GM11168 (cell line): ENCODE results near the gene RASL11A.
"Not testable (repeated sequence)": the region's sequence is repeated elsewhere in the genome, so short reads cannot be mapped to it uniquely, and the experiment has no call there.

ENCODE experiments used
- in situ Hi-C: fragments of 300-500 bp; cut with MboI; formaldehyde crosslinking; loops from one replicate; pipeline ENCODE4 v1.12.0; 2022; ENCODE audit warnings: low sequenced_read_pairs; ENCODE audit not compliant: unreplicated experiment

RASL11A gene, protein sequence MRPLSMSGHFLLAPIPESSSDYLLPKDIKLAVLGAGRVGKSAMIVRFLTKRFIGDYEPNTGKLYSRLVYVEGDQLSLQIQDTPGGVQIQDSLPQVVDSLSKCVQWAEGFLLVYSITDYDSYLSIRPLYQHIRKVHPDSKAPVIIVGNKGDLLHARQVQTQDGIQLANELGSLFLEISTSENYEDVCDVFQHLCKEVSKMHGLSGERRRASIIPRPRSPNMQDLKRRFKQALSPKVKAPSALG

DNA sequence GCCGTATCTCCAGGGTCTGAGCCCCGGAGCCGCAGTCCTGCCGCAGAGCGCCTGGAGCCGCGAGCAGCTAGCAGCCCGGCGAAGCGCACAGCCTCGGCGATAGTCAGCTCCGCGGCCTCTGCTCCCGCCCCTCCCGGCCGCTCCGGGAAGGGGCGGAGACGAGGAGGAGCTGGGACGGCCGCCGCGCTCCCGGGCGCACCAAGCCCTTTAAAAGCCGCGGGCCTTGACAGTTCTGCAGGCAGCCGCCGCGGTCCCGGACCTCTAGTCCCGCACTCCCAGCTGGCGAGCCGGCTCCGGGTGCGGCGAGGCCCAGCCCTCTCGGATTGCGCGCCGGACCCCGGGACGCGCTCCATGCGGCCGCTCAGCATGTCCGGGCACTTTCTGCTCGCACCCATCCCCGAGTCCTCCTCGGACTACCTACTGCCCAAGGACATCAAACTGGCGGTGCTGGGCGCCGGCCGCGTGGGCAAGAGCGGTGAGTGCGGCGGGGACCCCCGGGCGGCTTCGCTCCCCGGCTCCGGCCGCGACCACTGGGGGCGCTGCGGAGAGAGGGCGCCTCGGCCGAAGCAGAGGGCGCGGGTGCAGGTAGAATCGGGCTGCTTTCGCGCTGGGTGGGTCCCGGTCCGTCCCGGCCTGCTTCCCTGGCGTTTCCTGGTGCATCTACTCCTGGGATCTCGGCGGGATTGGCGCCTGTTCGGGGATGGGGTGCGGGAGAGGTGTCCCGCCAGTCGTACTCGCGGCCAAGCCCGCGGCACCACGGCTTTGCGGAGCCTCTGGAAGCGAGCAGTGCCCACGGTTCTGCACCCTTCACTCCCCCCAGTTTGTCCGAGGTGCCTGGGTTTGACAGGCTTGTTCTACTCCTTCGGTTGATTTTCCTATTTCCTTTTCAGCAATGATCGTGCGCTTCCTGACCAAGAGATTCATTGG lies at the start of gene RASL11A:
TSS of gene RASL11A (plus strand) at position 237 of the 927 bp plus-strand sequence. CDS start at position 352, 115 bp downstream.
- in situ Hi-C loops = no loop called here

- in situ Hi-C loops = not testable (repeated sequence)
Measured at GRCh38 chr13:27222100-27222499, 48.5 kb upstream of the RASL11A start.

DNA sequence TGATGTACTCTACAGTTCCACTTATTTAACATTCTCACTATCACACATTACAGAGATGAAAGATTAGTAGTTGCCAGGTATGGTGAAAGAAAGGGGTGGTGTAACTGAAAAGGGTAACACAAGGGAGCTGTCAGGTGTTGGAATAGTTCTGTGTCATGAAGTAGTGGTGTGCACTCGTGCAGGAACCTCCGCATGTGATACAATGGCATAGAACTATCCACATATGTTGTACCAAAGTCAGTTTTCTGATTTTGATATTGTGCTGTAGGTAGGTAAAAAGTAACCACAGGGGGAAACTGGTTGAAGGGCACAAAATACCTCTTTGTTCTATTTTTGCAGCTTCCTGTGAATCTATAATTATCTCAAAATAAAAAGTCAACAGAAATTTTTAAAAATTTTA lies 43.6 kb upstream of the RASL11A start:
- in situ Hi-C loops = no loop called here

DNA sequence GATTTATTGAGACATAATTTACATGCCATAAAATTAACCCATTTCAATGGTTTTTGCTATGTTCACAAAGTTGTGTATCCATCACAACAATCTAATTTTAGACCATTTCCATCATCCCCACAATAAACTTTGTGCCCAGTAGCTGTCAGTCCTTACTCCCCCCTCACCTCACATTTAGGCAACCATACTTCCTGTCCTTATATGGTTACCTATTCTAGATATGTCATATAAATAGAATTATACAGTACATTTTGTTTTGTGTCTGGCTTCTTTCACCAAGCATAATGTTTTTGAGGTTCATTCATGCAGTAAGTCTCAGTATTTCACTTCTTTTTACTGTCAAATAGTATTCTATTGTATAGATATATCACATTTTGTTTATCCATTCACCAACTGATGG lies 42.5 kb upstream of the RASL11A start:
- in situ Hi-C loops = no loop called here

DNA sequence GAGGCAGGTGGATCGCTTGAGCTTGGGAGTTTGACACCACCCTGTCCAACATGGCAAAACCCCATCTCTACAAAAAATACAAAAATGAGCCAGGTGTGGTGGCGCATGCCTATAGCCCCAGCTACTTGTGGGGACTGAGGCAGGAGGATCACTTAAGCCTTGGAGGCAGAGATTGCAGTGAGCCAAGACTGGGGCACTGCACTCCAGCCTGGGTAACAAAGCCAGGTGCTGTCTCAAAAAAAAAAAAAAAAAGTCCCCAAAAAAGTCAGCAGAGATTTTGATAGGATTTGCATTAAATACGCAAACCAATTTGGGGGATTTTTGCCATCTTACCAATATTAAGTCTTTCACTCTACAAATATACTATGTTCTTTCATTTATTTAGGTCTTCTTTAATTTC lies 41.0 kb upstream of the RASL11A start:
- in situ Hi-C loops = no loop called here

DNA sequence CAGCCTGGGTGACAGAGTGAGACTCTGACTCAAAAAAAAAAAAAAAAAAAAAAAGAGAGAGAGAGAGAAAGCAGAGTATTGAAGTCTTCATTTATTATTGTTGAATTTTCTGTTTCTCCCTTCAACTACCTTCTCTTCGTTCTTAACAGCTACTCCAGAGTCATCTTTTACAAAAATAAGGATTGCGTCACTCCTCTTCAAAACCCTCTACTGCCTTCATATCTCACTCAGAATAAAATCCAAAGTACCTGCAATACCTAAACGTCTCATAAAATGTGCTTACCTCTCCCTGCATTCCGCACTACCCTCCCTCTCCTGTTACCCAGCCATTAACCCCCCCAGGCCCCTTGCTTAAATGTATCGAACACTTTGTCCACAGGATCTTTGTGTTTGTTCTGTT lies 36.7 kb upstream of the RASL11A start:
- in situ Hi-C loops = no loop called here

- in situ Hi-C loops = no loop called here
Measured at GRCh38 chr13:27236478-27236877, 34.2 kb upstream of the RASL11A start.

GRCh38 chr13:27242702-27243101 lies 27.9 kb upstream of the RASL11A start:
- in situ Hi-C loops = no loop called here

- in situ Hi-C loops = no loop called here
Measured at GRCh38 chr13:27245610-27246009, 25.0 kb upstream of the RASL11A start.

DNA sequence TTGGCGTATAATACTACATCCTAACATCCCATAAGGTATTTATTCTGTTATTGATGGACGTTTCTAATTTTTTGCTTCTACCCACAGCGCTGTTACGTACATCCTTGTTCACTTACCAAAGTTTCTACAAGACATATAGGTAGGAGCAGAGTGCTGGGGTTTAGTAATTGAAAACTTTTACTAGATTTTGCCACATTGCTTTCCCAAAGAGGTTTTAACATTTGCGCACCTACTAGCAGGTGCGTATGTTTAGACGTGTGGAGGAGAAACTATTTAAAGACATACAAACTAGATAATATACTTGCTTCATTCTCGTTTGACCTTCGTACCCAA lies 19.8 kb upstream of the RASL11A start:
- in situ Hi-C loops = no loop called here

GRCh38 chr13:27251166-27252091 lies 19.2 kb upstream of the RASL11A start, which contains the start of gene RPL21:
Gene RPL21, plus strand, starts transcription at chr13:27251558. Its CDS starts 2,219 bp downstream, at chr13:27253777.
- in situ Hi-C loops = no loop called here

DNA sequence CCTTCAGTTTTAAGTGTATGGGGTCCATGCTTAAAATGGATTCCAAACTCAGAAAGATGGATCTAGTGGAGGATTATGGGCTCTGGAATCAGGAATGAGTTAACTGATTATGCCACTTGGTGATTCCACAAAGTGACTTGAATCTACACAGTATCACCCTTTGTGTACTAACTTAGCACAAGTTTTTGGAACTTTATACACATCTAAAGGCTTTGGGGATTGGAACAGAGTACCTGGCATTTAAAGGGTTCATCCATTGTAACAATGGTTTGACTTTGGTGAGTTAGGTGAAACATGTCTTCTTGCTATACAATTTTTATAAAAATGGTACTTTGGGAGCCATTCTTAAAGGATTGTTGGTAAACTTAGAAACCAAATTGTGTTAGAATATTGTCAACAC lies 18.2 kb upstream of the RASL11A start:
- in situ Hi-C loops = no loop called here

DNA sequence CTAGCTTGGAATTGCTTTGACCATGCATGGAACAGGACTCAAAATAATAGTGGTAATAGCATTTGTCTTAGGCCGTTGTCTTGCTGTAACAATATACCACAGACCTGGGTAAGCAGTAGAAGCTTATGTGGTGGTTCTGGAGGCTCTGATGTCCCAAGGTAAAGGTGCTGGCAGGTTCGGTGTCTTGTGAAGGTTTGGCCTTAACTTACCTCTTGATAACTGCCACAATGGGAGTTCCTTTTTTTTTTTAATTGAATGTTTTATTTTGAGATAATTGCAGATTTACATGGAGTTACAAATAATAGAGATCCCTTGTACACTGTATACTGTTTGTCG lies 13.4 kb upstream of the RASL11A start:
- in situ Hi-C loops = no loop called here

GRCh38 chr13:27257648-27258253 lies 12.9 kb upstream of the RASL11A start:
- in situ Hi-C loops = no loop called here

- in situ Hi-C loops = no loop called here
Measured at GRCh38 chr13:27258637-27259386, 11.8 kb upstream of the RASL11A start.

- in situ Hi-C loops = no loop called here
Measured at GRCh38 chr13:27259831-27260230, 10.8 kb upstream of the RASL11A start.

DNA sequence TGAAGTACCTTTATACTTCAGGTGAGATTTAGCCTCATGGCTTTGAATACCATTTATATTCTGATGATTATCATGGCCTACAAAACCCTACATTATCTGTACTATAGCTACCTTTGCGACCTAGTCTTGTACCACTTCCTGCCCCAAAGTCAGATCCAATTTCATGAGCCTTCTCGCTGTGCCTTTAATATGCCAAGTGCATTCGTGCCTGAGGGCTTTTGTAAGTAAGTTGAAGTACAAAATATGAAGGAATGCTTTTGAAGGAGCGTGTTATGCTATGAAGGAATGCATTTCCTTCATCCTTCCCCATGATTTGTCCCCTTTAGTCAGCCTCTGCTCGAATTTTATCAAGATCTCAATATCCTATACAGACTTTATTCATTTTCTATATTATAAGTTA lies 9.2 kb upstream of the RASL11A start:
- in situ Hi-C loops = no loop called here

DNA sequence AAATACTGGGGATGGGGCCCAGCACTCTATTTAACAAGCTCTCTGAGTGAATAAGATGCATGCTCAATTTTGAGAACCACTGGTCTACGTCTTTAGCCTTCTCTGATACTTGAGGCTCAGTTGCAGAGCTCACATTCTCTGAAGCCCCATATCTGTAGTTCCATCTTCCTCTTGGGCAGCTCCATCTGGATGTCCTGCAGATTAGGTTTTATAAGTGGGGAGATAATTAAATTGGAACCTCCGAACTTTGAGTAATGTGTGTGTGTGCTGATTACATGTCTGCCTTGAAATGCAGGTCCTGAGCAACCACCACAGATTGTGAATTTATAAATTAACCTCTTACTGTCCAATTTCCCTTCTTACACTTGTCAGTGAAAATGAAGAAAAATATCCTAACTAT lies 7.2 kb upstream of the RASL11A start:
- in situ Hi-C loops = no loop called here

- in situ Hi-C loops = no loop called here
Measured at GRCh38 chr13:27264181-27264580, 6.4 kb upstream of the RASL11A start.

DNA sequence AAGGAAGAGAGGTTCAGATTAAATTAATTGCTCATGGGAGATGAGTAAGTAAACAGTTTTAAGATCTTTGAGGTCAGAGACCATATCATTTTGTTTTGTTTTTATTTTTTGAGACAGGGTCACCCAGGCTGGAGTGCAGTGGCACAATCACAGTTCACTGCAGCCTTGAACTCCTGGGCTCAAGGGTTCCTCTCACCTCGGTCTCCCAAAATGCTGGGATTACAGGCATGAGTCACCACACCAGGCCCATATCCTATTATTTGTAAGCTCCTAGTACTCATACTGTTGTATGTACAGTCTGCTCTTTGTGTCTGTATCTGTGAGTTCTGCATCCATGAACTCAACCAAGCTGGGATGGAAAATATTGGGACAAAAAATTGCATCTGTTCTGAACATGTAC lies 6.0 kb upstream of the RASL11A start:
- in situ Hi-C loops = no loop called here
